T-helper 2 cell treated with Interferon-gamma antibody and Interleukin-4, amounts not matched to agents 100 ng/mL and 5 ng/mL, for 36 hours (primary cell): ENCODE measurements around the gene SMIM7. TPM values are rescaled to one million over a fixed set of nuclear protein-coding genes. Genes with fewer than 3 reads are reported as not detected.

Experiments
- intact Hi-C: fragments of 100-400 bp; cut with micrococcal nuclease; formaldehyde crosslinking; loops from one replicate; pipeline ENCODE4 v1.15.1; 2023
- total RNA-seq: library from RNA; stranded (reverse); gene quantifications from 2 replicates; pipeline ENCODE4 v1.2.3, GENCODE V29; 2022

SMIM7 gene
- total RNA-seq, 1 donor from 2014 or later, result 69.1 TPM

DNA sequence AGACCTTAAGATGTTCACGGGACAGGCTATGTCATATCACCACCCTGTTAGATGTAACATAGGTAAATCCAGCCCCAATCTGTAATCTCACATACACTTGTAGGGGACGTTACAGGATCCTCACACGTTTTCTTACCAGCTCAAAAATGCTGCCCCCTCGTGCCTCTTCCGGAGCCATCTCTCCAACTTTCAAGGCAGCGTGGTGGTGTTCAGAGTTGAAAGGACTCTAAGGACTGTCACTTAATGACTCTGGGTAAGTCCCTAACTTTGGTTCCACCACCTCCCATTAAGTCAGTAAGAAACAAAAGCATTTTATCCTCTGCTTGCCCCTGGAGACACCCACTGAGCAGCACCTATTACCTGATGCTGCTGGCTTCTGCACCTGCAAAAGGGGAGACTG, 36.4 kb downstream of the SMIM7 start:
- intact Hi-C loops, result no loop called here

- intact Hi-C loops, result no loop called here
These were observed 36.9 kb downstream of the SMIM7 start for GRCh38 chr19:16623066-16623465.

DNA sequence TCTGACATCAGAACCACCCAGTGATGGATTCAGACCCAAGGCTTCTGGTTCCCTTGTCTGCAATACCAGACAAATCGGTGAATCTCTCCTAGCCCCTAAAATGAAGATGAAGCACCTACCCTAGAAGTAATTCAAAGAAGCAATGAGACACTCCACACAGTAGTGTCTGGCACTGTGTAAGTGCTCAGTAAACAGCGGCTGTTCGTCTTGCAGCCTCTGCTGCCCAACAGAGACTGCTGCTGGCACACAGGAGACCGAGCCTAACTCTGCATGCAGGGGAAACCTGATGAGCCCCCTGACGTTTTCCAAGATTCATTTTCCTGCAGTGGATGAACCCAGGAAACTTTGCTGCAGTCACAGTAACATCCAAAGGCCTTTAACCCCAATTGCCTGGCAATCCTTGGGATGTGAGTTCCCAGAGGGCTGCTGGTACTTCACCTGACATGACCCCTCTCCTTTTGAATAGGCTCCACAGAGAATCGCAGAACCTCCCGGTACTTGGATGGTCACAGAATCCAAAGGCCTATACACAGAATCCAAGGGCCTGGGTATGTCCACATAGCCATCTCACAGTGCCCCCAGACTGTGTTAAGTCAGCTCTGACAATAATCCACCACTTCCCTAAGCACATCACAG, 38.7 kb downstream of the SMIM7 start:
- intact Hi-C loops, result no loop called here

GRCh38 chr19:16620584-16620983, 39.4 kb downstream of the SMIM7 start:
- intact Hi-C loops, result no loop called here

- intact Hi-C loops, result no loop called here
These were observed 39.9 kb downstream of the SMIM7 start for GRCh38 chr19:16620018-16620417.

- intact Hi-C loops, result no loop called here
These were observed 40.5 kb downstream of the SMIM7 start for GRCh38 chr19:16619457-16619856.

DNA sequence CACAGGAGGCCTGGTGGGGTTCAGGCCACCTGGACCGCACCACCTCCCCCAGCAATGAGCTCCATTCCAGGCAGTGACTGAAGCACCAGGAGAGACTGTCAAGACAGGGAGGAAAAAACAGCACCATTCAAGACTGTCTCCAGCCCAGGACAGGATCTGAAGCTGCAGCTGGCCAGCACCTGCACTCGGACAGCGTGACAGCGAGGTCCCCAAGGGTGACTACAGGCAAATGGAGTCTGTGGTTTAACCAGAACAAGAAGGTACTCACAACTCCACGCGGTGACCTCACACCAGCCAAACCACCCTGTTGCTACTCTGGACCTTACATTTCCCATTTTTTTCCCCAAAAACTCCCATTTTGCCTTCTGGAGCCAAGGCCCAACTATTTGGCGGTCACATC, 41.7 kb downstream of the SMIM7 start:
- intact Hi-C loops, result no loop called here

DNA sequence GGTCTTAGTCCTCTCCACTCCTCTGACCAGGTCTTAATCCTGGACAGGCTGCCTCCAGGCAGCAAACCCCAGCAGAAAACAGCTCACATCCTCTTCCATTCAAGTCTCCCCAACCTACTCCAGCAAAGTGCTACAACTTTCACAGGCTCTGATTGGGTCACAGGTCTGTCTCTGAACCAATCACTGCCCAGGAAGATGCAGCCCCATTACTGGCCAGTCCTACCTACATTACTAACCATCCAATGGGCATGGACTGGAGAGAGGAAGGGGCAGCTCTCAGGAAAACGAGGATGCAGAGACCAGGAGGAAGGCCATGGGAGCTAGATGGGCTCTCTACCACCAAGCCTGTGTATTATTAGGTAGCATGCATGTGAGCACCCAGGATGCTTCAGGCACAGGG, 44.1 kb downstream of the SMIM7 start:
- intact Hi-C loops, result no loop called here

GRCh38 chr19:16614941-16615340, 45.0 kb downstream of the SMIM7 start:
- intact Hi-C loops, result no loop called here

- intact Hi-C loops, result no loop called here
These were observed 46.1 kb downstream of the SMIM7 start for GRCh38 chr19:16613841-16614240.

GRCh38 chr19:16612636-16613035, 47.3 kb downstream of the SMIM7 start:
- intact Hi-C loops, result no loop called here

- intact Hi-C loops, result no loop called here
These were observed 48.8 kb downstream of the SMIM7 start for GRCh38 chr19:16611121-16611520.

DNA sequence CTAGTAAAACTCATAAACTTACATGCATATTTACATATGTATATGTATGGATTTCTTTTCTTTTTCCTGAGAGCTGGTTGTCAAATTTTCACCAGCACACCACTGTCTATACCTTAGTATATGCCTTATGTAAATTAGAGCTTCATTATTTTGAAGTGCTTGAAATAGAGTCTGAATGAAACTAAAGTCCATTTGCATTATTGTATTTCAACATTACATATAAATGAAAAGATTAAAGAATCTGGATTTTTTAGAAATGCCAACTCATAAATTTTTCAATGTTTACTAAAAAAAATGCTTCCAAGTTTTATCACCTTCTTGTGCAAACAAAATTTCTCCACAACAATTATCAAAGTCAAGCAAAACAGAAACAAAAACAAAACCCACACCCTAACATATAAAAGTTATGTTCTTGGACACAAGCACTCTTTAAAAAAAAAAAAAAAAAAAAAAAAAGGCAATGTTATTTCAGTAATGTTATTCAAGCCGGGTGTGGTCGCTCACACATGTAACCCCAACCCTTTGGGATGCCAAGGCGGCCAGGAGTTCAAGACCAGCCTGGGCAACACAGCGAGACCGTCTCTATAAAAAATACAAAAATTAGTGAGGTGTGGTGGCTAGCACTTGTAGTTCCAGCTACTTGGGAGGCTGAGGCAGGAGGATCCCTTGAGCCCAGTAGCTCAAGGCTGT, 50.3 kb downstream of the SMIM7 start:
- intact Hi-C loops, result no loop called here

GRCh38 chr19:16608290-16608739, 51.6 kb downstream of the SMIM7 start:
- intact Hi-C loops, result no loop called here

DNA sequence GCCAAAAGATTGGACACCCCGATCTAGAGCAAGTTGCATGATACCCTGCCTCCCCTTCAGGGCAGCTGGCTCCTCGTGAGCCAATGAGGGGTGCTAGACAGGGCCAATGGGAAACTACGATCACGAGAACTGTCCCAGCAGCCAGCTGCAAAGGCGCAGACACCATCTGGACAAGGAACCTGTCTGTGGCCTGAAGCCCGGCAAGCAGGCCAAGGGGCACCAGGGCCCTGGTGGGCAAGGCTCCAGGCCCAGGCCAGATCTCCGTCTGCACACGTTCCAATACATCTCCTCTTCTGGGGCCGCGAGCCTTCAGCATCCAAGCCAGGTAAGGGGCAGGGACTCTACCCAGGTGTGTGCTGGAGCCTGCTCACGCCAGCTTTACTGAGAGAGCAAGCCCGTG, 52.1 kb downstream of the SMIM7 start:
- intact Hi-C loops, result no loop called here

GRCh38 chr19:16605553-16605994, 54.4 kb downstream of the SMIM7 start:
- intact Hi-C loops, result no loop called here

DNA sequence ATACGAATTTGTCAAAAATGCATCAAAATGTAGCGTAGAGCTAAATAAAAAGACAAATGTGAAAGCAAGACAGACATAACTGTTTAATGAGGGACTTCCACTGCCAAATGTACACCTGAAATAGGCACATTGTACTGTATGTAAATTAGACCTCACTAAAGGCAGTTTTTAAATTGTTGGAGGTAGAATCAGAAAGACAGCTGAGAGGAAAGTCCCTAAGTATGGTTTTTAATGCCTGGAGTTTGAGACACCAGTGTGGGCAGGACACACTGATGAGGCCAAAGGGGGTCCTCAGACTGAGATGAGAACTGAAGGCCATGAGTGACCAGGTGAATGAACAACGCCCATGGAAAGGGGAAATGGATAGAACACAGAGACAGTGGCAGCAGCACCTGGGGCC, 54.8 kb downstream of the SMIM7 start:
- intact Hi-C loops, result no loop called here

- intact Hi-C loops, result no loop called here
These were observed 55.3 kb downstream of the SMIM7 start for GRCh38 chr19:16604615-16605014.

GRCh38 chr19:16603090-16603489, 56.9 kb downstream of the SMIM7 start:
- intact Hi-C loops, result no loop called here

- intact Hi-C loops, result no loop called here
These were observed 58.4 kb downstream of the SMIM7 start for GRCh38 chr19:16601378-16602052.

DNA sequence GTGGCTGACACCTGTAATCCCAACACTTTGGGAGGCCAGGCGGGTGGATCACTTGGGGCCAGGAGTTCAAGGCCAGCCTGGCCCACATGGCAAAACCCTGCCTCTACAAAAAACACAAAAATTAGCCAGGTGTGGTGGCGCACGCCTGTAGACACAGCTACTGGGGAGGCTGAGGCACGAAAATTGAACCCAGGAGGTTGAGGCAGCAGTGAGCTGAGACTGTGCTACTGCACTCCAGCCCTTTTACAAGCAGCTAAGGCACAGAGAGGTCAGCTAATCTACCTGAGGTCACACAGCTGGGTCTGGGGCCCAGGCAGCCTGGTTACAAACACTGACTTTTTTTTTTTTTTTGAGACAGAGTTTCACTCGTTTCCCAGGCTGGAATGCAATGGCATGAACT, 59.1 kb downstream of the SMIM7 start:
- intact Hi-C loops, result no loop called here

GRCh38 chr19:16599655-16600346, 60.1 kb downstream of the SMIM7 start:
- intact Hi-C loops, result no loop called here
